GM18907 (cell line): ENCODE measurements around the gene SMOC2.
"Not testable (repeated sequence)": the region's sequence is repeated elsewhere in the genome, so short reads cannot be mapped to it uniquely, and the experiment has no call there.

Experiments
- ATAC-seq: cut with Tn5 transposase; IDR thresholded peaks from one replicate; pipeline ENCODE4 v1.9.1; 2021; ENCODE audit warnings: mild to moderate bottlenecking, moderate library complexity; ENCODE audit not compliant: unreplicated experiment

SMOC2 gene

GRCh38 chr6:168597471-168597875 is 156.5 kb downstream of the SMOC2 start:
- ATAC-seq = no peak

DNA sequence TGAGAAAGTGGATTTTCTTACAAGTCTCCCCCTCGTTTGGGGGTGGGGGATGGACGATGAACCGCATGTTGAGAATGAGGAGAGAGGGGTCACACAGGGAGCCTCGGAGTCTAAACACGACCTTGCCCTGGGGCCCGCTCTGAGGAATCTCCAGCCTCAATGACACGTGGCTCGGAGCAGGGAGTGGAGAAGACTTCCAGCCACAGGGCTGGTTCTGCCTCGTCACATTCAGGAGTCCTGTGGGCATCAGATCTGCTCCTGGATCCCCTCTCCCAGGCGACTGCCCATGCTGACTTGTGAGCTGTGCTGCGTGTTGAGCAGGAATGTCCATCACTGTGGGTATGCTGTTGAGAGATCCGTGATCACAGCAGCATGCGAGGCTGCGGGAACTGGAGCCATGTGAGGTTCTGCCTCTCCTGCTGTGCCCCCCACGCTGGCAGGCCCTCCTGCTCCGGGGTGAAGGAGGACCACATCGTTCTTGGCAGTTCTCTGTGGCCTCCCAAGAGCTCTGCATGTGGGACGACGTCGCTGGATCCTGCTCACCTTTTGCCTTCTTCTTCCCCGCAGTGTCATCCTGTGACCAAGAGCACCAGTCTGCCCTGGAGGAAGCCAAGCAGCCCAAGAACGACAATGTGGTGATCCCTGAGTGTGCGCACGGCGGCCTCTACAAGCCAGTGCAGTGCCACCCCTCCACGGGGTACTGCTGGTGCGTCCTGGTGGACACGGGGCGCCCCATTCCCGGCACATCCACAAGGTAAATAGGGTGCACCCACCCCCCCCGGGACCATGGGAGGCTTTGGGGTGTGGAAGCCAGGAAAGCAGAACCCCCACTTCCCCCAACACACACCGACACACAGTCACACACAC is 157.5 kb downstream of the SMOC2 start:
- no peak for ATAC-seq

- no peak for ATAC-seq
These were observed 158.1 kb downstream of the SMOC2 start for GRCh38 chr6:168599118-168599494.

- no peak for ATAC-seq
These were observed 158.9 kb downstream of the SMOC2 start for GRCh38 chr6:168599769-168600330.

DNA sequence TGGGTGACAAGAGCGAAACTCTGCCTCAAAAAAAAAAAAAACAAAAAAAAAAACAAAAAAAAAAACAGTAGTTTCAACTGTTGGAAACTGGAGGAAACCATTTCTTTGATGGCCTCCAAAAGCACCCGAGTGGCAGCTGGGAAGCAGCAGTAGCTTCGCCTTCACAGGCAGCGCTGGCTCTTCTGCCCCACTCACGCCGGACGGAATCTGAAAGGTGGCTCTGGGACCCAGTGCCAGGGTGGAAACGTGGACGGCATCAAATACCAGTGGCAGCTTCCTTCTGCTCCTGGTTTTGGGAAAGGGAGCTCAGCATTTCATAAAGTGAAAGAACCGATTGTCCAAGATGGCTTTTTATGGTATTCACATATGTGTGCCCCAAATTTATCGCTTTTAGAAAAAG is 159.4 kb downstream of the SMOC2 start:
- no peak for ATAC-seq

DNA sequence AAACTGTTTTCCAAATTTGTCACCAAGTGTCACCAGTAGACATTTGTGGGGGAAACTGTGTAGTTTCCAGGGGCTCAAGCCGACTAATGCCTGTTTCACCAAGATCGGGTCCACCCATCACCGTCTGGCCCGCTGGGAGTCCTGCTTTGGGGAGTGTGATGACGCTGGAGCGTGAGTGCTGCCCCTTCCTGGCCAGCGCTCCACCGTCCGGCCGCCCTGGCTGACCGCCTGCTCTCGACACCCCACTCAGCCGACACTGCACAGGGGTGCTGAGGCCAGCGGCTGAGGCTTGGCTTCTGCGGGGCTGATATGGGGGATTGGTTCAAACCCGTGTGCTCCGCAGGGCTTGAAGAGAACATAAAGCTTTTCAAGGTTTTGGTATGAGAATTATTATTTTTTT is 160.1 kb downstream of the SMOC2 start:
- no peak for ATAC-seq

DNA sequence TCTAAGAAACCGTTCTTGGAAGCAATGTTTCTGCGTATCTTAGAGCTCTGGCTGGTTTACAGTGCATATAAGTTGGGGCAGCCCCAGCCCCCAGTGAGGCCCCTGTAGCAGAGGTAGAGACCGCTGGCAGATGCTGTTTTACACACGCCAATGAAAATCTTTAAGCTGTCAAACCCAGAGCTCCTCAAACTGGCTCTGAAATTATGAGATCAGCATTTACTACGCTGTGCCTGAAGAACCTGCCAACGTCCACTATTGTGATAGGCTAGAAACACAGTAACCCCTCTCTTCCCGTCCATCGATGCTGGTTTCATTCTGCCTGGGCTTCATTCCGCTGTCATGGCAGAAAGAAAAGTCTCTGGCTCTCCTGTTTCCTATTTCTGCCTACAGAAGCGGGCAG is 160.6 kb downstream of the SMOC2 start:
- ATAC-seq = no peak

DNA sequence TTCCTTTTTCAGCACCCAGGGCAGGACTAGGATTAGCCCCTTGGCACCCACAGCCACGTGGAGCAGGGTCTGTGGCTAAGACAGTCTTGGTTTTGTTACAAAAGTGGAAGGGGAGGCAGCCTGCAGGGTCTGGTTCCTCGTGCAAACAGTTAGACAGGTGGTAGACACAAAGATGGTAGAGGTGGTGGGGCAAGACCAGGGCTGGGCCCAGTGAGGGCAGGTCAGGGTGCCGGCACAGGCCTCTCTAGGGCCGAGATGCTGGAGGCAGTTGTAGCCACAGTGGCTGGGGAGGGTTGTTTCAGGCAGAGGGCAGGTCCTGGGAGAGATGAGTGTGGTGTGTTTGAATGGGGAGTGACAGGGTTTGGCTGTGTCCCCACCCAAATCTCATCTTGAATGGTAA is 161.6 kb downstream of the SMOC2 start:
- no peak for ATAC-seq

GRCh38 chr6:168603234-168603633 is 162.2 kb downstream of the SMOC2 start:
- ATAC-seq = no peak

DNA sequence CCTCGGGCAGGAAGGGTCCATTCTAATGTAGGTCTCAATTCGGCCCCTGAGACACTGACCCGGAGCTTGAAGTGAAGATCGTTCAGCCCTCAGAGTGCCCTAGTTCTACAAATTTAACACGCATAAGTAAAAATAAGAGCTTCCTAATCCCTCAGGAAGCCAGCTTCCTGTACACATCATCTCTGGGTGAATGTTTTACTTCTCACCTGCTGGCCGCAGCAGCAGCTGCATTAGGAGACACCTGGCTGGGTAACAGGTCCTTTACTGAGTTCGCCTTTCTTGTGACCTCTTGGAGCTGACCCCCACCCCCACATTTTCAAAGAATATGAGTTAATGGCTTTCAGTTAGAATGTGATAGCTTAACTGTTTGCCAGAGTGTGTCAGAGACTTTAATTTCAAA is 165.0 kb downstream of the SMOC2 start:
- no peak for ATAC-seq

DNA sequence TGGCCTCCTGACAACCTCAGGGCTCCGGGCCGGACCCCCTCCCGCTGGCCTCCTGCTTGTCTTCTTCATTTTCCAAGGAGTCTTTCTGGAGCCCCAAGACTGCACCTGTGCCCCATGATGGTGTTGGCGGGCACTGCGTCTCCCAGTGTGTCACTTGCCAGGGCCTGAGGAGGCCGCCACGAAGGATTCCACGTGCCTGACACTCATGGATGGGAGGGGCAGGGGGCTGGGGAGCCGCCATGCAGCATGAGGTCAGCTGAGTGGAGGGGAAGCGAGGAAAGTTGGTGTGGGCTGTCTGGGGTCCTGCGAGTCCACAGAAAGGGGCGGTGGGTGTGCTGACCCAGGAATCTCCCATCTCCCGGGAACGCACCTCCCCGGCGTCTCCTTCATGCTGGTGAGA is 165.7 kb downstream of the SMOC2 start:
- no peak for ATAC-seq

DNA sequence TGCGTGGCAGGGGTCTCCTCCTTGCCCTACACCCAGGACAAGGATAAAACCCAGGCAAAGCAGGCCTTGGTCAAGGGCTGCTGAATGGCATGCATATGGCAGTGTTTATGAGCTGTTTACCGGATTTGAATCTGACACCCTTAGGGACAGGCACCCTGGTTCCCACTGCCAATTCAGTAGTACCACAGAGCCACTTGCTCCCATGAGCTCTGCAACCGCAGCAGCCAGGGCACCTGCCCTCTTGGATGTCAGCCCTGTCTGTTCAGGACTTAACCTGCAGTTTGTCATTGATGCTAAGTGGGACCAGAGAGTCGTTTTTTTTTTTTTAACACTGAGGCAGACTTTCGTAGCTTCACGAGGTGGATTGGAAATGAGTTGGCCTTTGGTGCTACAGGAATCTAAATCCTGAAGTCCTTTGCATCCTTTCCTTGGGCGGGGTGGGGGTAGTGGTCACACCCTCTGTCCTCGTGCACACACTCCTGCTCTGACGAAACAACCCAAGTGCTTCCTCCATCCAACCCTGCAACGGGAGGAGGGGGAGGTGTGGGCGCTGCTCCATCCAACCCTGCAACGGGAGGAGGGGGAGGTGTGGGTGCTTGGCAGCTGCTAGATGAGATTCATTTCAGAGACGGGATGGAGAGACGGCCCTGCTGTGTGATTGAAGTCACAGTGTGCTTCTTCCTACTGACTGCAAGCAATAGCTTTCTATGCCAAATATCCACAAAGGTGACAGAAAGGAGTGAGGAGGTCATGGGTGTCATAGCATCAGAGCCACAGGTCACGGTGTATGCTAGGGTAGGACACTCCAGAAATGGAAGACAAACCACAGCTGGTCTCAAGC is 166.5 kb downstream of the SMOC2 start:
- no peak for ATAC-seq

DNA sequence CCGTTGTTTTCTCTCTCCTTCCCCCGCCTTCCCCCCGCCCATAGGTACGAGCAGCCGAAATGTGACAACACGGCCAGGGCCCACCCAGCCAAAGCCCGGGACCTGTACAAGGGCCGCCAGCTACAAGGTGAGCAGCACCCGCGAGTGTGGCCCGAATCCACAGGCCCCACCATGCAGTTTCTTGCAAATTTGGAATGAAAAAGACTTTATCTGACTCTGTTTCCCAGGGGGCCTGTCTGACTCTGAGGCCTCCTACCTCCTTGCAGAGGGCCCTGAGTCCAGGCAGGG is 167.1 kb downstream of the SMOC2 start:
- no peak for ATAC-seq

GRCh38 chr6:168609026-168609685 is 168.2 kb downstream of the SMOC2 start:
- ATAC-seq = no peak

GRCh38 chr6:168609914-168610490 is 169.0 kb downstream of the SMOC2 start:
- ATAC-seq = no peak

DNA sequence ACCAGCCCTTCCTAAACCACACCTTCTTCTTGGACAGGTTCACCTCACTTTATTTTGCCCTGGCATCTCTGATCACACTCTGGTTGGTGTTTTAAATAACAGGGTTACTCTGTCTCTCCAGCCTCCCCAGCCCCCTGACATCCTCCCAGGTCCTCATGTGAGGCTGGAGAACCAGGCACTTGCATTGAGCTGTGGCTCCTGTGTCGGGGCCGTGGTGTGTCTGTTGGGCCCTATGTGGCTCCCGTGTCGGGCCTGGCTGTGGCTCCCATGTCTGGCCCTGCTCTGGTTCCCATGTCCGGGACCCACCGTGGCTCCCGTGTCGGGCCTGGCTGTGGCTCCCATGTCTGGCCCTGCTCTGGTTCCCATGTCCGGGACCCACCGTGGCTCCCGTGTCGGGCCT is 170.0 kb downstream of the SMOC2 start:
- ATAC-seq = not testable (repeated sequence)

DNA sequence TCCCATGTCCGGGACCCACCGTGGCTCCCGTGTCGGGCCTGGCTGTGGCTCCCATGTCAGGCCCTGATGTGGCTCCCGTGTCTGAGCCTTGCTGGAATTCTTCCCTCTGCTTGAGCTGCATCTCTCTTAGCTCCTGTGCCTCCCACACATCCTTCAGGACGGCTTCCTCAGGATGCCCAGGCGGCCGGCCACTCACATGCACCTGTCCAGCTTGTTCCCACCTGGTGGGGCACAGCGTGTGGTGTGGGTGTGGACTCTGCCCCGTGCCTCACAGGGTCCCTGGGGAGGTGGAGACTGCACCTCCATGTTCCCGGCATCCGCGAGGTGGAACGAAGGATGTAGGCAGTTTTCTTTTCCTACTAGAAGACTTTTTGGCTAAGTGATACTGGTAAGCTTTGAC is 170.7 kb downstream of the SMOC2 start:
- ATAC-seq = no peak

DNA sequence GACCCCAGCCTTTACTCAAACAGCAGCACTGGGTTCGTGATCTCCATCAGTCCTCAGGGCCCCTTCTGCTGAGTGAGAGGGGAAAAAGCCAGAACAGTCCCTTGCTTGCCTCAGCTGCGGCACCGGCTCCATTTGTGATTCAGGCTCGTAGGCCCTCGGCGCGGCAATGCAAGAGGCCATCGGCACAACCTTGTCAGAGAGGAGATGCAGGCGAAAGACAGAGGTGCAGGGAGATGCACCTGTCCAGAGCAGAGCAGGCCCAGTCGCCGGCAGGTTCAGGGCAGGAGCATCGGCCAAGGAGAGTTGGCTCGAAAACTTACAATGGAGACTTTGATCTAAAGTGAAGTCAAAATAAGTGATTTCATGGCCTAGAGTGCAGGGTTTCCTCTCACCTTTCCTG is 171.6 kb downstream of the SMOC2 start:
- ATAC-seq = no peak

- no peak for ATAC-seq
These were observed 174.9 kb downstream of the SMOC2 start for GRCh38 chr6:168615837-168616236.

- no peak for ATAC-seq
These were observed 176.1 kb downstream of the SMOC2 start for GRCh38 chr6:168616816-168617765.
